ENCODE data around the gene AGFG1.

DNA sequence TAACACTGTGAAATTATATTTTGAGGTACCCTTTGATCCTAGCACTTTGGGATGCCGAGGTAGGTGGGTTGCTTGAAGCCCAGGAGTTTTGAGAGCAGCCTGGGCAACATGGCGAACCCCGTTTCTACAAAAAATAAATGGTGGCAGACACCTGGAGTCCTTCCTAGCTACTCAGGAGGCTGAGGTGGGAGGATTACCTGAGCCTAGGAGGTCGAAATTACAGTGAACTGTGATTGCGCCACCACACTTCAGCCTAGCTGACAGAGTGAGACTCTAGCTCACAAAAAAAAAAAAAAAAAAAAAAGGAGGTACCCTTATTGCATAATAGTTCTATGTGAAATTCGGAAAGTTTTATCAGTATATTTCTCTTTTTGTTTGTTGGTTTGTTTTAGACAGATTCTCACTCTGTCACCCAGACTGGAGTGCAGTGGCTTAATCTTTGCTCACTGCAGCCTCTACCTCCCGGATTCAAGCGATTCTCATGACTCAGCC, 67.6 kb downstream of the AGFG1 start:
- TF ChIP-seq, protein P1, sequence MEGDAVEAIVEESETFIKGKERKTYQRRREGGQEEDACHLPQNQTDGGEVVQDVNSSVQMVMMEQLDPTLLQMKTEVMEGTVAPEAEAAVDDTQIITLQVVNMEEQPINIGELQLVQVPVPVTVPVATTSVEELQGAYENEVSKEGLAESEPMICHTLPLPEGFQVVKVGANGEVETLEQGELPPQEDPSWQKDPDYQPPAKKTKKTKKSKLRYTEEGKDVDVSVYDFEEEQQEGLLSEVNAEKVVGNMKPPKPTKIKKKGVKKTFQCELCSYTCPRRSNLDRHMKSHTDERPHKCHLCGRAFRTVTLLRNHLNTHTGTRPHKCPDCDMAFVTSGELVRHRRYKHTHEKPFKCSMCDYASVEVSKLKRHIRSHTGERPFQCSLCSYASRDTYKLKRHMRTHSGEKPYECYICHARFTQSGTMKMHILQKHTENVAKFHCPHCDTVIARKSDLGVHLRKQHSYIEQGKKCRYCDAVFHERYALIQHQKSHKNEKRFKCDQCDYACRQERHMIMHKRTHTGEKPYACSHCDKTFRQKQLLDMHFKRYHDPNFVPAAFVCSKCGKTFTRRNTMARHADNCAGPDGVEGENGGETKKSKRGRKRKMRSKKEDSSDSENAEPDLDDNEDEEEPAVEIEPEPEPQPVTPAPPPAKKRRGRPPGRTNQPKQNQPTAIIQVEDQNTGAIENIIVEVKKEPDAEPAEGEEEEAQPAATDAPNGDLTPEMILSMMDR (IDR thresholded peaks at IDR 0.05) = no peak
- TF ChIP-seq POLR2A (IDR thresholded peaks at IDR 0.05) = no peak
